ENCODE measurements around the gene GALNS.
A peak's percentile ranks its signal among the peaks of the same experiment; 100 is the strongest.
"Not testable (repeated sequence)": the region's sequence is repeated elsewhere in the genome, so short reads cannot be mapped to it uniquely, and the experiment has no call there.

The GALNS gene, protein sequence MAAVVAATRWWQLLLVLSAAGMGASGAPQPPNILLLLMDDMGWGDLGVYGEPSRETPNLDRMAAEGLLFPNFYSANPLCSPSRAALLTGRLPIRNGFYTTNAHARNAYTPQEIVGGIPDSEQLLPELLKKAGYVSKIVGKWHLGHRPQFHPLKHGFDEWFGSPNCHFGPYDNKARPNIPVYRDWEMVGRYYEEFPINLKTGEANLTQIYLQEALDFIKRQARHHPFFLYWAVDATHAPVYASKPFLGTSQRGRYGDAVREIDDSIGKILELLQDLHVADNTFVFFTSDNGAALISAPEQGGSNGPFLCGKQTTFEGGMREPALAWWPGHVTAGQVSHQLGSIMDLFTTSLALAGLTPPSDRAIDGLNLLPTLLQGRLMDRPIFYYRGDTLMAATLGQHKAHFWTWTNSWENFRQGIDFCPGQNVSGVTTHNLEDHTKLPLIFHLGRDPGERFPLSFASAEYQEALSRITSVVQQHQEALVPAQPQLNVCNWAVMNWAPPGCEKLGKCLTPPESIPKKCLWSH

DNA sequence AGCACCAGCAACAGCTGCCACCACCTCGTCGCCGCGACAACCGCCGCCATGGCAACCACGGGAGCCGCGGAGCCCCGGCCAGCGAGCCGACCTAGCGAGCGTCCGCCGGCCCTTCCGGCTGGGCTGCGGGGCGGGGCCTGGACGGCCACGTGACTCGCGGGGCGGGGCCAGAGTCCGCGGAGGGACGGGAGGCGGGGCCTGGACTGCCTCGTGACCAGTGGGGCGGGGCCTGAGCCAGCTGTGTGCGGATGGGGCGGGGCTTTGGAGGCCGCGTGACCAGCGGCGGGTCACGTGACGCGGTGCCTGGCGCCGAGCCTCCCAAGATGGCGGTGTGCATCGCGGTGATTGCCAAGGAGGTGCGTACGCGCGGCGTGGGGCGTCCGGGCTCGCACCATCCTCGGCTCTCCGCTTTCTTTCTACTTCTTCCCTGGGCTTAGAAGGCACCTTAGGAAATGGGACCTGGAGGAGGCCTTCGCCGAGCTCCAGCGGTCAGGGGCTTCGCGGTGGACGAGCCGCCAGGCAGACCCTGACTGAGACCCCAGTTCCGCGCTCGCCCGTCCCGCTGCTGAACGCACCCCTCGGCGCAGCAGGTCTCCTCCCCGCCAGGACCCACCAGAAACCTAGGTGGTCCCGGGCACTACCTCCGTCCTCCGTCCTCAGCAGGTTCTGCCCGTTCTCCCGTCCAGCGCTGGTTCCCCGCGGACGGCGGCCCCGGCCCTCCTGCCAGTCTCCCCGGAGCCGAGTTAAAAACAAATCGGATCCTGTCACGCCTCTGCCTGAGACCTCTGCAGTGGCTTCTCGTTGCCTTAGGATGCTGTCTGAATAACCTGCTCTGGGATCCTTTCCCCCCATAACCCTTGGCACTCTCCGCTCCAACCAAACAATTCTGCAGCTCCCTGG, at the start of gene GALNS, which contains the start of gene TRAPPC2L:
Gene GALNS (minus strand): TSS at position 120 of the 900 bp plus-strand sequence. CDS start 70 bp downstream, at position 50.
Gene TRAPPC2L (plus strand): TSS at position 300 of the 900 bp plus-strand sequence. CDS start 24 bp downstream, at position 324.
- peak; percentile 97 to 99 (median 98) for DNase-seq (ENCODE audit: low read depth in 3 of 3, low spot score in 1 of 3)

GRCh38 chr16:88906020-88906419, 49.3 kb upstream of the GALNS start:
- no peak for DNase-seq (ENCODE audit: low read depth in 3 of 3, low spot score in 1 of 3)

DNA sequence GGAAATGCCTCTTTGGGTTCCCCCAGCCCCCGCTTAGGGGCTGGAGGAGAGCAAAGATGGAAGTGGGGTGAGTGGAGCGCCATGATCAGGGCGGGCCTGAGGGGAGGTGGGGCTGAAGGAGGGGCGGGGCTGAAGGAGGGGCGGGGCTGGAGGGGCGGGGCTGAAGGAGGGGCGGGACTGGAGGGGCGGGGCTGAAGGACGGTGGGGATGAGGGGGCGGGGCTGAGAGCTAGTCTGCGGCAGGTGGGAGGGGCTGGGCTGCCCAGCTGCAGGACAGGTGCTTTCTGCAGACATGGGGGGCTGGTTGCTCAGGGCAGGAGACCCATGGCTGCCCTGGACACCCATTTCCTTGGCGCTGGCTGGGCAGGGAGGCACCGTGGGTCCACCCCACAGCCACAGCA, 48.8 kb upstream of the GALNS start:
- DNase-seq (ENCODE audit: low read depth in 3 of 3, low spot score in 1 of 3), result no peak

- DNase-seq (ENCODE audit: low read depth in 3 of 3, low spot score in 1 of 3), result no peak
These were observed 48.1 kb upstream of the GALNS start for GRCh38 chr16:88904676-88905365.

DNA sequence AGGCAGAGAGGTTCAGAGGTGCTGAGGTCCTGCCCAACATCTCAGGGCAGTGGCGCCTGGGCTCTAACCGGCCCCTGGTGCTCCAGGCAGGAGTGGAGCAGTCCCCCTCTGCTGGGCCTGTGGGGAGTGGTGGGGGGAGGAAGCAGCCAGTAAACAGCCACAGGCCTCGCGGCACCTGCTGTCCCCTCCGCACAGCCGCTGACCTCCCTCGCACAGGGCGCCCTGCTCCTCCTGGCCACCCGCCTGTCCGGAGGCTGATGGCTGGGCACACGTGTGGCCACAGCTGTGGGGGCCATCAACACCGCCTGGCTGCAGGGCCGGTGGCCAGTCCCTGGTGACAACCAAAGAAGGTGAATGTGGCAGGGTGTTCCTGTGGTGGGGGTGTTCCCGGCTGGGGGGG, 46.5 kb upstream of the GALNS start:
- no peak for DNase-seq (ENCODE audit: low read depth in 3 of 3, low spot score in 1 of 3)

DNA sequence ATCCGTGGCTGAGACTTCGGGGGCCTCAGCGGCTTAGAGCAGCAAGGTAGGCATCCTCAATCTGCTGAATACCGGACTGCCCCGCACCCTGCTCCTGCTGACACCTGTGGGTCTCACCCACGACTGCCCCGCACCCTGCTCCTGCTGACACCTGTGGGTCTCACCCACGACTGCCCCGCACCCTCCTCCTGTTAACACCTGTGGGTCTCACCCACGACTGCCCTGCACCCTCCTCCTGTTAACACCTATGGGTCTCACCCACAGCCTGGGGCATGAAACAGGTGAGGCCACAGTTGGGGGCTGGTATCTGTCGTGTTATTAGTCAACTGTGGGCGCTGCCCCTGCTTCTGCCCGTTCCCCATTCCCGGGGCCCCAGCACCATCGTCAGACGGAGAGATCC, 46.0 kb upstream of the GALNS start:
- DNase-seq (ENCODE audit: low read depth in 3 of 3, low spot score in 1 of 3), result no peak

DNA sequence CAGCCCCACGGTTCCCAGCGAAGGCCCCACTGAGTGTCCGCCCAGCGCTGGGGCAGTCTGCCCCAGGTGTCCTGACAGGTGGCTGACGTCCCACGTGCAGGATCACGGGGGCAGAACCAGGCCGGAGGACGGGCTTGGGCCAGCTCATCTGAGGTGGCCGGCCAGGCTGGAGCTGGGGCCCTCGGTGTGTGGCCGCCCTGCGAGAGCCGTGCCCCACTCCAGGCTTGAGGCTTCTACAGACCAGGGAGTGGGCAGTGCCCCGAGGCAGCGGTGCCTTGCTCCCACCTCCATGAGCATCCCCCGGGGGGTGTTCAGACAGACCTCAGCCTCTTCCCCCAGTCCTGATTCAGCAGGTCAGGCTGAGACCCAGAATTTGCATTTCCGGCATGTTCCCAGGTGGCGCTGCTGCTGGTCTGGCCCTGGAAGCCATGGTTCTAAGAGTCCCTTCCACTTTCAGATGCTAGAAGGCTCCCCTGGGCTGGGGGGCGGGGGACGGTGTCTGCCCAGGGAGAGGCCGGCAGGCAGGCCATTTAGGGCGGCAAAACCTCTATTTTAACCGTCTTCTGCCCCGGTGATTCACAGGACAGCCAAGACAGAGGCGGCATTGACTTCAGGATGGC, 45.1 kb upstream of the GALNS start:
- no peak for DNase-seq (ENCODE audit: low read depth in 3 of 3, low spot score in 1 of 3)

DNA sequence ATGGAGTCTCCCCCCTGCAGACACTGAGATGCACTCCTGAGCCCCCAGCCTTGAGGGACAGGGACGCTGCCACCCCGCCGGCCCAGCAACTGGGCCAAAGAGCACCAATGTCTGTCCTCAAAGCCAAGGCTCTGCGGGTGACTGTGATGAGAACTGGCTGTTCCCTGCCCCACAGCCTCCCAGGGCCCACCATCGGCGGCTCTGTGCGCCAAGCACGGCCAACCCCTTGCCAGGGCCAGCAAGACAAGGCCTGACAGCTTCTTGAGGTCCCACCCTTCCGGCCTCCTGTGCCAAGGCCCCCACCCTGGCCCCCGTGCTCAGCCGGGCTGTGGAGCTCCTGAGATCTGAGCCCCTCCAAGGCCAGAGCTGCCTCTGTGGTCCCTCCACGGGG, 43.9 kb upstream of the GALNS start:
- DNase-seq (ENCODE audit: low read depth in 3 of 3, low spot score in 1 of 3), result no peak

GRCh38 chr16:88899901-88900661, 43.3 kb upstream of the GALNS start:
- no peak for DNase-seq (ENCODE audit: low read depth in 3 of 3, low spot score in 1 of 3)

GRCh38 chr16:88897696-88898425, 41.1 kb upstream of the GALNS start:
- no peak for DNase-seq (ENCODE audit: low read depth in 3 of 3, low spot score in 1 of 3)

GRCh38 chr16:88896238-88897070, 39.7 kb upstream of the GALNS start:
- DNase-seq (ENCODE audit: low read depth in 3 of 3, low spot score in 1 of 3), result no peak

- DNase-seq (ENCODE audit: low read depth in 3 of 3, low spot score in 1 of 3), result no peak
These were observed 38.6 kb upstream of the GALNS start for GRCh38 chr16:88895335-88895734.

GRCh38 chr16:88894681-88895300, 38.0 kb upstream of the GALNS start:
- no peak for DNase-seq (ENCODE audit: low read depth in 3 of 3, low spot score in 1 of 3)

DNA sequence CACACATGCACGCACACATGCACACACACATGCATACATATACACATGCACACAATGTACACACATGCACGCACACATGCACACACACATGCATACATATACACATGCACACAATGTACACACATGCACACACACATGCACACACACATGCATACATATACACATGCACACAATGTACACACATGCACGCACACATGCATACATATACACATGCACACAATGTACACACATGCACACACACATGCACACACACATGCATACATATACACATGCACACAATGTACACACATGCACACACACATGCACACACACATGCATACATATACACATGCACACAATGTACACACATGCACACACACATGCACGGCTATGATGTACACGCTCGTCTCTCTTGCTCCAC, 37.5 kb upstream of the GALNS start:
- DNase-seq (ENCODE audit: low read depth in 3 of 3, low spot score in 1 of 3), result not testable (repeated sequence)

DNA sequence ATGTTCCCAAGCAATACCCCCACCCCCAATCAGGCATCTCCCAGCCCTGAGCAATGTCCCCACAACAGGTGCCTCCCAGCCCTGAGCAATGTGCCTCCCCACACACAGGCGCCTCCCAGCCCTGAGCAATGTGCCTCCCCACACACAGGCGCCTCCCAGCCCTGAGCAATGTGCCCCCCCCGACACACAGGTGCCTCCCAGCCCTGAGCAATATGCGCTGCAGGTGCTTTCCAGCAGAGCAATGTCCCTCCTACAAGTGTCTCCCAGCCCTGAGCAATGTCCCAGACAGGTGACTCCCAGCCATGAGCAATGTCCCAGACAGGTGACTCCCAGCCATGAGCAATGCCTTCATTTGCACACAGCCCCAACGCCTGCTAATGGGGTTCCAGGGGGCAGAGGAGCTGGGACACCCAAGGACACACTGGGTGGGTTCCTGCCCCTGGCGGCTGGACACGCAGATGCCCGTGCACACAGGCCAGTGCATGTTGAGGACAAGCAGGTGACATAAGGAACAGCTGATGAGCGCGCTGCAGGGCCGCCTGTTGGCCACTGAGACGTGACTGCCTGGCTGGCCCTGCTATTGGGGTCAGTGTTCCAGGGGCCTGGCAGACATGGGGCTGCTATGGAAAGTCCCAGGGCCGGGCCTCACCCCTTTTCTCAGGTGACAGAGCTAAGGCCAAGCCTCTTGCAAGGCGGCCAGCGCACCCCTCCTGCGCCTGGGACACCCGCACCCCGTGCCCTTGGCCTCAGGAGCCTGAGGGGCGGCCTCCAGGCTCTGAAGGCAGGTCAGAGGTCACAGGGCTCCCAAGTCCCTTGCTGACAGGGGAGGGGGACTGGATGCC, 36.6 kb upstream of the GALNS start:
- DNase-seq (ENCODE audit: low read depth in 3 of 3, low spot score in 1 of 3), result no peak

DNA sequence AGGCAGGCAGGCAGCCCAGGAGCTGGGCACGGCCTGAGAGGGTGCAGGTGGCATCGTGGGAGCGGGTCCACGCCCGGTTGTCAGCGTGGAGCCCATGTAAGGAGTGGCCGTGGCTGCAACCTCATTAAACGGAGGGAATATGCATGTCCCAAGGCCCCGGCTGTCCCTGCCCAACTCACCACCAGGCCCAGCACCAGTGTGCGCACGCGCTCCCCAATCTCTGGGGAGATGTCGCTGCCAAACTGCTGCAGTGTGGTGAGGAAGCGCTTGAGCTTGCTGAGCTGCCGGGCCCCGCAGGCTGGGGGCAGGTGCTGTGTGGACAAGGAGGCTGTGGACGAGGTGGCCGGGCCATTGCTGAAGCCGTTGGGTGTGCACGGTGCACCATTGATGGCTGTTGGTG, 35.3 kb upstream of the GALNS start:
- DNase-seq (ENCODE audit: low read depth in 3 of 3, low spot score in 1 of 3), result no peak

DNA sequence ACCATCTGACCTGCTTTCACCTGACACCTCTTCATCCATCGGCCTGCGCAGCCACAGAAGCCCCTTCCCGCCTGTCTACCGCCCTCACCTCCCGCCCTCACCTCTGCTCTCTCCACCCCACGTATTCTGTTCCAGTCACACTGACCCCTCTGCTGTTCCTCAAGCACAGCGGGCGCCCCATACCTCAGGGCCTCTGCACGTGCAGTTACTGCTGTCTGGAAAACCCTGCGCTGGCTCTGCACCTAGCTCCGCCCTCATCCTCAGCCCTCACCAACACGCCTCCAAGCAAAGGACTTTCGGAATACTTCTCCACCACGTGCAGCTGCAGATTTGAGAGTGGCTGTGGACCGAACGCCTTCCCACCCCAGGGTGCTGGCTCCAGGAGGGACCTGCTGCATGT, 34.3 kb upstream of the GALNS start:
- DNase-seq (ENCODE audit: low read depth in 3 of 3, low spot score in 1 of 3), result no peak

All from stimulated activated CD4-positive, alpha-beta T cell treated with anti-CD3 and anti-CD28 coated beads, TNF-alpha, amount 100 ng/mL, for 1 hour (primary cell).